GM23338 (cell line): ENCODE measurements around the gene CABLES1.

ENCODE experiments used
- EZH2 ChIP-seq: fragments of 200-600 bp; sonication (generic); IDR thresholded peaks from one replicate; pipeline ENCODE4 v1.8.0; 2017; ENCODE audit warnings: antibody characterized with exemption, mild to moderate bottlenecking, low read depth; ENCODE audit not compliant: unreplicated experiment
- EZH2phosphoT487 ChIP-seq: fragments of 200-600 bp; sonication (generic); IDR thresholded peaks from one replicate; pipeline ENCODE4 v1.8.1; 2018; ENCODE audit warnings: antibody characterized with exemption; ENCODE audit not compliant: unreplicated experiment
- TF ChIP-seq, protein P1 (sequence below), 2 experiments: fragments of 200-600 bp in 1 of 2; sonication (generic) in 1 of 2; conservative IDR thresholded peaks; 2 replicates each; pipeline versions ENCODE4 v1.5.1 to v1.6.1; 2016 to 2017; ENCODE audit warnings: antibody characterized with exemption in 2 of 2, low read depth in 2 of 2, mild to moderate bottlenecking in 2 of 2, moderate library complexity in 1 of 2
- TF ChIP-seq, protein P2 (sequence below): IDR thresholded peaks from 2 replicates; pipeline ENCODE4 v1.6.1; 2016; ENCODE audit warnings: antibody characterized with exemption

DNA sequence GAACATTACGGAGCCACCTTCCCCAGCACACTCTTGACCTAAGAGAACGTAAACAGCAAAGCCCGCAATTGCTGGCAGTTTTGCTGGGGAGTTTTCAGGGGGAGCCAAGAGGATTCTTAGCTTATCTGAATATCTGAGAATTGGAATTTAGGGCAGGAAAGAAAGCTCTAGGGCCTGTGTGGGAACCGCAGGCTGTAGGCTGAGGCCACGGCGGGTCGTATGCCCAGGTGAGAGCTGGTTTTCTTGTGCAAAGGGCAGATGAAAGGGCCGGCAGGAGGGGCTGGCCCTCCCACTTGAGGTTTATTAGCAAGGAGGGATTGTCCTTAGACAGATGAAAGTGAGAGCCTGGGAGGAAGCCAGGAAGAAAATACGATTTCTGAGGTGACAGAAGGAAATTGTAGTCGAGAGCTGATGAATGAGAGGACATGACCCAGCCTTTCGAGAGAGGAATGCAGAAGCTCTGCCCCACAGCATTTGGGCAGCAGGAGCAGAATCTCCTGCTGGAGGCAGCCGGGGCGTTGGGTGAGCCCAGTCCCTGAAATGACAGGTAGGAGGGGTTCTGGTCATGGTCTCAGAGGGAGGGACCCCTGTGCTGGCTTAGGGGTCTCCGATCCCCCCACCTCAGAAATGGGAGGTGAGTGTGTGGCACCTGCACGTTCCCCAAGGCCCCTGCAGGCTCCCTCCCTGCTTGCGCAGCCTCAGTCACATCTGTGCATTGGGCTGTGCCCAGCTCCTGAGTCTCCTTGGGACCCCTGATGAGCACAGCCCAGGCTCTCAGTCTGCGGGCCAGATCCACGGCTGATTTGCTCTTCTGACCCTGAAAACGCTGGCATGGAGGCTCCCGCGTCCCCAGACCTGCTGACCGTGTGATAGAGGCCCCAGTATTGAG lies 61.1 kb downstream of the CABLES1 start:
- TF ChIP-seq, protein P1, sequence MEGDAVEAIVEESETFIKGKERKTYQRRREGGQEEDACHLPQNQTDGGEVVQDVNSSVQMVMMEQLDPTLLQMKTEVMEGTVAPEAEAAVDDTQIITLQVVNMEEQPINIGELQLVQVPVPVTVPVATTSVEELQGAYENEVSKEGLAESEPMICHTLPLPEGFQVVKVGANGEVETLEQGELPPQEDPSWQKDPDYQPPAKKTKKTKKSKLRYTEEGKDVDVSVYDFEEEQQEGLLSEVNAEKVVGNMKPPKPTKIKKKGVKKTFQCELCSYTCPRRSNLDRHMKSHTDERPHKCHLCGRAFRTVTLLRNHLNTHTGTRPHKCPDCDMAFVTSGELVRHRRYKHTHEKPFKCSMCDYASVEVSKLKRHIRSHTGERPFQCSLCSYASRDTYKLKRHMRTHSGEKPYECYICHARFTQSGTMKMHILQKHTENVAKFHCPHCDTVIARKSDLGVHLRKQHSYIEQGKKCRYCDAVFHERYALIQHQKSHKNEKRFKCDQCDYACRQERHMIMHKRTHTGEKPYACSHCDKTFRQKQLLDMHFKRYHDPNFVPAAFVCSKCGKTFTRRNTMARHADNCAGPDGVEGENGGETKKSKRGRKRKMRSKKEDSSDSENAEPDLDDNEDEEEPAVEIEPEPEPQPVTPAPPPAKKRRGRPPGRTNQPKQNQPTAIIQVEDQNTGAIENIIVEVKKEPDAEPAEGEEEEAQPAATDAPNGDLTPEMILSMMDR (conservative IDR thresholded peaks at IDR 0.05; ENCODE audit: low read depth in 2 of 2) = no peak
- TF ChIP-seq EZH2phosphoT487 = no peak
- TF ChIP-seq EZH2 = no peak
- TF ChIP-seq, protein P2, sequence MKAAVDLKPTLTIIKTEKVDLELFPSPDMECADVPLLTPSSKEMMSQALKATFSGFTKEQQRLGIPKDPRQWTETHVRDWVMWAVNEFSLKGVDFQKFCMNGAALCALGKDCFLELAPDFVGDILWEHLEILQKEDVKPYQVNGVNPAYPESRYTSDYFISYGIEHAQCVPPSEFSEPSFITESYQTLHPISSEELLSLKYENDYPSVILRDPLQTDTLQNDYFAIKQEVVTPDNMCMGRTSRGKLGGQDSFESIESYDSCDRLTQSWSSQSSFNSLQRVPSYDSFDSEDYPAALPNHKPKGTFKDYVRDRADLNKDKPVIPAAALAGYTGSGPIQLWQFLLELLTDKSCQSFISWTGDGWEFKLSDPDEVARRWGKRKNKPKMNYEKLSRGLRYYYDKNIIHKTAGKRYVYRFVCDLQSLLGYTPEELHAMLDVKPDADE = no peak
